Gastroesophageal sphincter (tissue), 4 donors: ENCODE data around the gene WDR45B. TPM values are rescaled to one million over a fixed set of nuclear protein-coding genes. Genes with fewer than 3 reads are reported as not detected.
"Not testable (repeated sequence)": the region's sequence is repeated elsewhere in the genome, so short reads cannot be mapped to it uniquely, and the experiment has no call there.

Experiments
- ATAC-seq: fragments of 150-250 bp; one replicate; pipeline ENCODE4 v1.9.1; 2016; ENCODE audit warnings: mild to moderate bottlenecking, moderate library complexity
- H3K27ac ChIP-seq, 4 donors: fragments of 200-600 bp; sonication (generic) in 3 of 4; 1 replicate in 3 of 4; 2 replicates in 1 of 4; pipeline ENCODE4 v1.5.1; 2016 to 2019
- H3K27me3 ChIP-seq: fragments of 200-600 bp; sonication (generic); one replicate; pipeline ENCODE4 v1.5.1; 2019
- H3K36me3 ChIP-seq, 2 donors: fragments of 200-600 bp; sonication (generic); one replicate each; pipeline ENCODE4 v1.5.1; 2019; ENCODE audit warnings: control low read depth in 1 of 2
- H3K4me1 ChIP-seq, 3 donors: fragments of 200-600 bp; sonication (generic); 1 replicate in 2 of 3; 2 replicates in 1 of 3; pipeline ENCODE4 v1.5.1; 2016 to 2019; ENCODE audit warnings: control low read depth in 2 of 3
- H3K4me3 ChIP-seq, 2 donors: fragments of 200-600 bp; sonication (generic); one replicate each; pipeline ENCODE4 v1.5.1; 2019; ENCODE audit warnings: mild to moderate bottlenecking in 1 of 2, moderate library complexity in 1 of 2
- H3K9me3 ChIP-seq, 3 donors: fragments of 200-600 bp; sonication (generic); one replicate each; pipeline ENCODE4 v1.5.1; 2017 to 2019; ENCODE audit warnings: control low read depth in 2 of 3
- EP300 ChIP-seq: sonication (generic); formaldehyde crosslinking; IDR thresholded peaks from one replicate; pipeline ENCODE4 v1.6.1; 2017; ENCODE audit warnings: antibody characterized with exemption, mild to moderate bottlenecking
- POLR2A ChIP-seq, 2 donors: fragments of 450-650 bp; IDR thresholded peaks; one replicate each; pipeline ENCODE4 v1.6.1; 2017; ENCODE audit warnings: antibody characterized with exemption in 2 of 2, mild to moderate bottlenecking in 2 of 2, moderate library complexity in 1 of 2
- POLR2AphosphoS5 ChIP-seq: sonication (generic); formaldehyde crosslinking; IDR thresholded peaks from one replicate; pipeline ENCODE4 v1.6.1; 2017; ENCODE audit warnings: antibody characterized with exemption
- WGBS, 2 donors: methylation state at CpG; one replicate each; pipeline ENCODE4 v1.1.5; 2018; ENCODE audit warnings: low coverage in 1 of 2; 5-methylcytosine and 5-hydroxymethylcytosine counted together
- total RNA-seq, 4 donors: library from RNA; depleted of rRNA; stranded (reverse); fragments of >200 nt; gene quantifications; one replicate each; pipeline ENCODE4 v1.1.0, GENCODE V29; 2016
- TF ChIP-seq, protein P1 (sequence below), 4 experiments: fragments of 200-600 bp in 2 of 4; fragments of 450-650 bp in 2 of 4; sonication (generic) in 1 of 4; IDR thresholded peaks; one replicate each; pipeline ENCODE4 v1.5.1; 2017 to 2019; ENCODE audit warnings: antibody characterized with exemption in 4 of 4, mild to moderate bottlenecking in 2 of 4, moderate library complexity in 2 of 4

Gene WDR45B
- total RNA-seq, 4 donors from 2014 or later = 70.8 to 77.4 (median 76.4) TPM

DNA sequence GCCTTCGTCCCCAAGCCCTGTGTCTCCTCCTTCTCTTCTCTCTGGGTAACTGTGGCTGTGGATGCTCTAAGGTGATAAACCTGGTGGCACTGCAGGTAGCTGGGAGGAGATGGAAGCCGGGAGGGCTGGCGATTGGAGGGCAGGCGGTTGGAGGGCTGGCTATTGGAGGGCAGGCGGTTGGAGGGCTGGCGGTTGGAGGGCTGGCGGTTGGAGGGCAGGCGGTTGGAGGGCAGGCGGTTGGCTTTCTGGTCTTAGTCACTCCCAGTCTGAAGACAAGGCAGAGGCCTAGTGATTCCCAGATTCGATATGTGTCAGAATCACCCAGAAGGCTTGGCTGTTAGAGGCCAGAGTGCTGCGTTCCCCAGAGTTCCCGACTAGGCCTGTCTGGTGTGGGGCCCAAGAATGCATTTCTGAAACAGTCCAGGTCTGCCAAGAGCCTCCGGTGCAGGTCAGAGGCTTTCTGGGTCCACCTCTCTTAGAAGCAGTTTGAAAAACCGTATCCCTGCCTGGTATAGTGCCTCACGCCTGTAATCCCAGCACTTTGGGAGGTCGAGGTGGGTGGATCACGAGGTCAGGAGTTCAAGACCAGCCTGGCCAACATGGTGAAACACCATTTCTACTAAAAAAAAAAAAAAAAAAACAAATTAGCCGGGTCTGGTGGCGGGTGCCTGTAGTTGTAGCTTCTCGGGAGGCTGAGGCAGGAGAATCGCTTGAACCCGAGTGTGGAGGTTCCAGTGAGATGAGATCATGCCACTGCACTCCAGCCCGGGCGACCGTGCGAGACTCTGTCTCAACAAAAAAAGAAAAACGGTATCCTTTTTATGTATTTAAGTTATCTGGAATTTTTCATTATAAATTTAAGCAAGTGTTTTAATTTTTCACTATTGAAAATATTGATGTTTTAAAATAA, 59.7 kb downstream of the WDR45B start:
- Histone ChIP-seq H3K36me3 (peaks cover 0 to 46% of the 10 kb centered on the region in 2 donors), H3K9me3 (no peaks in the 10 kb centered on the region), H3K4me3 (no peak overlapping the region), H3K27ac (peak overlapping the region in 2 of 4 donors; percentile 22 to 38), H3K4me1 (peaks cover 0 to 34% (median 21%) of the 10 kb centered on the region in 3 donors), H3K27me3 (no peaks in the 10 kb centered on the region)
- ATAC-seq = no peak
- TF ChIP-seq EP300 = no peak
- TF ChIP-seq POLR2A (IDR thresholded peaks at IDR 0.05) = no peak
- TF ChIP-seq, protein P1, sequence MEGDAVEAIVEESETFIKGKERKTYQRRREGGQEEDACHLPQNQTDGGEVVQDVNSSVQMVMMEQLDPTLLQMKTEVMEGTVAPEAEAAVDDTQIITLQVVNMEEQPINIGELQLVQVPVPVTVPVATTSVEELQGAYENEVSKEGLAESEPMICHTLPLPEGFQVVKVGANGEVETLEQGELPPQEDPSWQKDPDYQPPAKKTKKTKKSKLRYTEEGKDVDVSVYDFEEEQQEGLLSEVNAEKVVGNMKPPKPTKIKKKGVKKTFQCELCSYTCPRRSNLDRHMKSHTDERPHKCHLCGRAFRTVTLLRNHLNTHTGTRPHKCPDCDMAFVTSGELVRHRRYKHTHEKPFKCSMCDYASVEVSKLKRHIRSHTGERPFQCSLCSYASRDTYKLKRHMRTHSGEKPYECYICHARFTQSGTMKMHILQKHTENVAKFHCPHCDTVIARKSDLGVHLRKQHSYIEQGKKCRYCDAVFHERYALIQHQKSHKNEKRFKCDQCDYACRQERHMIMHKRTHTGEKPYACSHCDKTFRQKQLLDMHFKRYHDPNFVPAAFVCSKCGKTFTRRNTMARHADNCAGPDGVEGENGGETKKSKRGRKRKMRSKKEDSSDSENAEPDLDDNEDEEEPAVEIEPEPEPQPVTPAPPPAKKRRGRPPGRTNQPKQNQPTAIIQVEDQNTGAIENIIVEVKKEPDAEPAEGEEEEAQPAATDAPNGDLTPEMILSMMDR (IDR thresholded peaks at IDR 0.05) = no peak
- no peak for TF ChIP-seq POLR2AphosphoS5
- WGBS, 2 donors = 90 to 100% methylated on average over 5 to 15 of the region's 27 CpGs

DNA sequence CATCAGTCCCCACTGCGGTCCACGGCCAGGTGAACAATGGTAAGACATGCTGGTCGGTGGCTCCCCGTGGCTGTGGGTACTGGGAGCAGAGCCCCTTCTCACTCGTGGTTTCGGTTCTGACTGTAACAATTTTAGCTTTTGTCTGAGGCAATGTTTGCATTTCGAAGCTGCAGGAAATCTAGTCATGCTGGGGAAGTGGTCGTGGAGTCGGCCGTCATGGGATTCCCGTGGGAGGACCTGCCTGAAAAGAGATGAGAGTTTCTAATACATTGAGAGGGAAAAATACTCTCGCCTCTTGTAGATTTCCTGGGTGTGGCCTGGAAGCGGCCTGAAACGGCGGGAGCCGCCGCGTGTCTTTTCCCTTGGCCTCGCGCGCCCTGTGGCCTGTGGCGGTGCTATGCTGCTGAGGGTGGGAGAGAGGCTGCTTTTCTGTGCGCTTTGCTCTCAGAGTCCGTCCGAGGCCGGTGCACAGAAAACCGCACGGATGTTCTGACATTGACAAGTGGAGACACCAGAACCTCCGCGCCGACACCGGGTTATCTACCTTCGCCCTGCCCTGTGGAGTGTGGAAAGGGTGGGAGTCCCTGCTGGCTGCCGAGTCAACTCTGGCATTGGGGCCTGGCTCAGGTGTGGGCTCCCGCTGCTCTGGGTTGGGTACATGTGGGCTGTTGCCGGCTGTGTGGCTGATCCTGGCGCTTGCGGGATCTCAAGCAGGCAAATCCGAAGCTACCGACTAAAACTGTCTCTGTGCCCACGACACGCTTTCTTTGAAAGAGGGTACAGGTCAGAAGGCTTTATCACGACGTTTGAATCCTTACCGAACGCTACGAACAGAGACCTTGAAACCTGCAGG, 60.8 kb downstream of the WDR45B start:
- Histone ChIP-seq H3K36me3 (peaks cover 0 to 57% of the 10 kb centered on the region in 2 donors), H3K27ac (no peak overlapping the region), H3K4me1 (peaks cover 0 to 24% (median 18%) of the 10 kb centered on the region in 3 donors), H3K4me3 (no peak overlapping the region), H3K27me3 (no peaks in the 10 kb centered on the region), H3K9me3 (no peaks in the 10 kb centered on the region)
- no peak for TF ChIP-seq EP300
- no peak for ATAC-seq
- WGBS, 2 donors = 78 to 84% methylated on average over 14 to 27 of the region's 47 CpGs

DNA sequence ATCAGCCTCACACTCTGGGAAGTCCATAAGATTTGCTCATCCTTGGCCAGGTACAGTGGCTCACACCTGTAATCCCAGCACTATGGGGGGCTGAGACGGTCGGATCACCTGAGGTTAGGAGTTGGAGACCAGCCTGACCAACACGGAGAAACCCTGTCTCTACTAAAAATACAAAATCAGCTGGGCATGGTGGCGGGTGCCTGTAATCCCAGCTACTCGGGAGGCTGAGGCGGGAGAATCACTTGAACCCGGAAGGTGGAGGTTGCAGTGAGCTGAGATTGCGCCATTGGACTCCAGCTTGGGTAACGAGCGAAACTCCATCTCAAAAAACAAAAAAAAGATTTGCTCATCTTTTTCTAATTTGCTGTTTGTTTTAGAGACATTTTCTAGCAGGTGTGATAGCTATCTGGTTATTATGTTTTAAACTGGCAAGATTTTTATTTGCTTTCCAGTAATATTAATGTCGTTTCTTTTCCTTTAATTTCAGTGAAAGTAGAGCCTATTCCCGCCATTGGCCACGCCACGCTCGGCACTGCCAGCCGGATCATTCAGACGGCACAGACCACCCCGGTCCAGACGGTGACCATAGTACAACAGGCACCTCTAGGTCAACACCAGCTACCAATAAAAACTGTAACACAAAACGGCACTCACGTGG, 61.5 kb downstream of the WDR45B start:
- no peak overlapping the region for H3K27ac ChIP-seq
- H3K4me1 ChIP-seq = peaks cover 0 to 23% (median 10%) of the 10 kb centered on the region in 3 donors
- no peak for TF ChIP-seq POLR2A (IDR thresholded peaks at IDR 0.05)
- ATAC-seq = no peak
- H3K9me3 ChIP-seq = no peaks in the 10 kb centered on the region
- peaks cover 0 to 62% of the 10 kb centered on the region in 2 donors for H3K36me3 ChIP-seq
- H3K27me3 ChIP-seq = no peaks in the 10 kb centered on the region
- 77 to 92% methylated on average over 13 to 14 of the region's 21 CpGs for WGBS, 2 donors
- no peak overlapping the region for H3K4me3 ChIP-seq

DNA sequence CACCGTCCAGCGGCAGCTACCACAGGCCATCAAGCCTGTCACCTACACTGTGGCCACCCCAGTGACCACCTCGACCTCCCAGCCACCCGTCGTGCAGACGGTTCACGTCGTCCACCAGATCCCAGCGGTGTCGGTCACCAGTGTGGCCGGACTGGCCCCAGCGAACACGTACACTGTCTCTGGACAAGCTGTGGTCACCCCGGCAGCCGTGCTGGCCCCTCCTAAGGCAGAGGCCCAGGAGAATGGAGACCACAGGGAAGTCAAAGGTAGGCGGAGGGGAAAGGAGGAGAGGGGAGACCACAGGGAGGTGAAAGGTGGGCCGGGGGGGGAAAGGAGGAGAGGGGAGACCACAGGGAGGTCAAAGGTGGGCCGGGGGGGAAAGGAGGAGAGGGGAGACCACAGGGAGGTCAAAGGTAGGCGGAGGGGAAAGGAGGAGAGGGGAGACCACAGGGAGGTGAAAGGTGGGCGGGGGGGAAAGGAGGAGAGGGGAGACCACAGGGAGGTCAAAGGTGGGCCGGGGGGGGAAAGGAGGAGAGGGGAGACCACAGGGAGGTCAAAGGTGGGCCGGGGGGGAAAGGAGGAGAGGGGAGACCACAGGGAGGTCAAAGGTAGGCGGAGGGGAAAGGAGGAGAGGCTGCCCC, 62.2 kb downstream of the WDR45B start:
- WGBS, 2 donors = 84 to 86% methylated on average over 3 to 9 of the region's 23 CpGs
- H3K27ac ChIP-seq = peak overlapping the region in 3 of 4 donors; percentile 37 to 66 (median 41)
- ATAC-seq, H3K9me3 ChIP-seq, H3K27me3 ChIP-seq, H3K4me3 ChIP-seq: not testable (repeated sequence)
- H3K36me3 ChIP-seq = peaks cover 0 to 62% of the 10 kb centered on the region in 2 donors
- H3K4me1 ChIP-seq = peaks cover 0 to 17% (median 4%) of the 10 kb centered on the region in 3 donors

DNA sequence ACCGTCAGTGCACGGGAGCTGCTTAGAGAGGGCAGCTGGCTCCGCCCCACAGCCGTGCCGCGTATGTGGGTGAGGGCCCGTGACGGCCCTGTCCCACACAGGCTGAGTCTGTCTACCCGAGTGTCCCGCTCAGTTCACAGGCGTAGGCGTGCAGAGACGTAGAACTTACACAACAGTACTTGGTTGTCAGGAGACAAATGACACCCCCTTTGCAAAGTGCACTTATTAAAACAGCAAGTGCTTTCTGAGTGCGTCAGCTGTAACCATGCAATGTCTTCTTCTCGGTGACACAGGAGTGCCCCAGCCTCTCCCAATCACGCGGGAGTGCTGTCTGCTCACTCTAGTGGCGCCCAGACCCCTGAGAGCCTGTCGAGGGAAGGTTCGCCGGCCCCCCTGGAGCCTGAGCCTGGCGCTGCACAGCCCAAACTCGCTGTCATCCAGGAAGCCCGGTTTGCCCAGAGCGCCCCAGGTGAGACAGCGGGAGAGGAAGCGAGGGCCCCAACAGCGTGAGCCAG, 64.5 kb downstream of the WDR45B start:
- WGBS, 2 donors = 84% methylated on average over 14 of the region's 28 CpGs; no CpG with 5 or more reads in 1 of the 2 donors
- H3K4me1 ChIP-seq = peaks cover 0 to 16% (median 0%) of the 10 kb centered on the region in 3 donors
- H3K36me3 ChIP-seq = peaks cover 0 to 67% of the 10 kb centered on the region in 2 donors
- no peak for ATAC-seq
- H3K27ac ChIP-seq = no peak overlapping the region
- TF ChIP-seq EP300 (no peak), POLR2AphosphoS5 (no peak), POLR2A (IDR thresholded peaks at IDR 0.05) (no peak)
- no peaks in the 10 kb centered on the region for H3K27me3 ChIP-seq
- H3K9me3 ChIP-seq = no peaks in the 10 kb centered on the region
- H3K4me3 ChIP-seq = no peak overlapping the region

DNA sequence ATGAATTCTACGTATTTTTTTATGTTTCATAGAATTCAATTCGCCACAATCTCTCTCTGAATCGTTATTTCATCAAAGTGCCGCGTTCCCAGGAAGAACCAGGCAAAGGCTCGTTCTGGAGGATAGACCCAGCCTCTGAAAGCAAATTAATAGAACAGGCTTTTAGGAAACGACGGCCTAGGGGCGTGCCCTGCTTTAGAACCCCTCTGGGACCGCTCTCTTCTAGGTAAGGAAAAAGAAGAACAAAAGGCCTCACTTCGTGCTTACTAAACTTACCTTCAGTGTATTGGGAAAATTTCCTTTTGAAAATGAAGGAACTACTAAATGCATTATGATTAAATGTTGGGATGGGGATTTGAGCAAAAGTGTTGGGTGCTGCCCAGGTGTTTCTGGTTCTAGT, 65.5 kb downstream of the WDR45B start:
- Histone ChIP-seq H3K4me3 (no peak overlapping the region), H3K36me3 (peaks cover 0 to 68% of the 10 kb centered on the region in 2 donors), H3K27me3 (no peaks in the 10 kb centered on the region), H3K9me3 (no peaks in the 10 kb centered on the region), H3K4me1 (peaks cover 0 to 25% (median 0%) of the 10 kb centered on the region in 3 donors), H3K27ac (peak overlapping the region in 1 of 4 donors; percentile 43)
- no peak for TF ChIP-seq EP300
- no peak for ATAC-seq
- 80% methylated on average over 4 to 9 of the region's 11 CpGs for WGBS, 2 donors
